Ectodermal cell (in vitro differentiated cells): ENCODE results near the gene SLAMF6.
"Not testable (repeated sequence)": the region's sequence is repeated elsewhere in the genome, so short reads cannot be mapped to it uniquely, and the experiment has no call there.

Source experiments
- H3K27ac ChIP-seq: 2 replicates; pipeline ENCODE4 v1.7.0; 2013; ENCODE audit warnings: mild to moderate bottlenecking, low read depth, low read length; ENCODE audit not compliant: insufficient read depth, poor library complexity, severe bottlenecking
- H3K27me3 ChIP-seq: 2 replicates; pipeline ENCODE4 v1.7.0; 2013; ENCODE audit warnings: mild to moderate bottlenecking, low read length; ENCODE audit not compliant: insufficient read depth, control insufficient read depth, poor library complexity, severe bottlenecking
- H3K36me3 ChIP-seq: one replicate; pipeline ENCODE4 v1.7.0; 2013; ENCODE audit warnings: low read length; ENCODE audit not compliant: control insufficient read depth, insufficient read depth
- H3K4me1 ChIP-seq: one replicate; pipeline ENCODE4 v1.7.0; 2013; ENCODE audit warnings: low read length; ENCODE audit not compliant: control insufficient read depth, insufficient read depth
- H3K4me3 ChIP-seq: 2 replicates; pipeline ENCODE4 v1.7.0; 2013; ENCODE audit warnings: low read depth, low read length, control low read depth; ENCODE audit not compliant: insufficient read depth
- H3K9me3 ChIP-seq: 2 replicates; pipeline ENCODE4 v1.7.0; 2013; ENCODE audit warnings: mild to moderate bottlenecking, low read length, moderate library complexity; ENCODE audit not compliant: control insufficient read depth
- WGBS, 2 experiments: methylation state at CpG; one replicate each; pipeline ENCODE4 v1.1.7; 2013; ENCODE audit warnings: missing lambda C conversion rate in 2 of 2; 5-methylcytosine and 5-hydroxymethylcytosine counted together

SLAMF6 gene

GRCh38 chr1:160532557-160532813, 9.4 kb upstream of the SLAMF6 start:
- not testable (repeated sequence) for H3K9me3 ChIP-seq, H3K27ac ChIP-seq, H3K4me3 ChIP-seq, H3K4me1 ChIP-seq, H3K36me3 ChIP-seq, H3K27me3 ChIP-seq
- WGBS, 2 experiments, result 95 to 97% methylated on average over 5 of the region's 5 CpGs

- not testable (repeated sequence) for H3K27ac ChIP-seq, H3K4me1 ChIP-seq, H3K4me3 ChIP-seq, H3K9me3 ChIP-seq, H3K36me3 ChIP-seq, H3K27me3 ChIP-seq
- WGBS, 2 experiments, result 91 to 92% methylated on average over 29 of the region's 29 CpGs
These were observed 8.9 kb upstream of the SLAMF6 start for GRCh38 chr1:160531809-160532556.

DNA sequence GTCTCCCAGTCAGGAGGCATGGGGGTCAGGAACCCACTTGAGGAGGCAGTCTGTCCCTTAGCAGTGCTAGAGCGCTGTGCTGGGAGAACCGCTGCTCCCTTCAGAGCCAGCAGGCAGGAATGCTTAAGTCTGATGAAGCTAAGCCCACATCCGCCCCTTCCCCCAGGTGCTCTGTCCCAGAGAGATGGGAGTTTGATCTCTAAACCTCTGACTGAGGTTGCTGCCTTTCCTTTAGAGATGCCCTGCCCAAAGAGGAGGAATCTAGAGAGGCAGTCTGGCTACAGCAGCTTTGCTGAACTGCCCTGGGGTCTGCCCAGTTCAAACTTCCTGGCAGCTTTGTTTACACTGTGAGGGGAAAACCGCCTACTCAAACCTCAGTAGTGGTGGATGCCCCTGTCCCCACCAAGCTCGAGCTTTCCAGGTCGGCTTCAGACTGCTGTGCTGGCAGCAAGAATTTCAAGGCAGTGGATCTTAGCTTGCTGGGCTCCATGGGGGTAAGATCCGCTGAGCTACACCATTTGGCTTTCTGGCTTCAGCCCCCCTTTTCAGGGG, 6.4 kb upstream of the SLAMF6 start:
- H3K4me1 ChIP-seq, H3K9me3 ChIP-seq, H3K4me3 ChIP-seq, H3K27ac ChIP-seq, H3K36me3 ChIP-seq, H3K27me3 ChIP-seq: not testable (repeated sequence)
- 87 to 93% methylated on average over 7 of the region's 7 CpGs for WGBS, 2 experiments

- not testable (repeated sequence) for H3K27me3 ChIP-seq, H3K36me3 ChIP-seq, H3K9me3 ChIP-seq, H3K27ac ChIP-seq, H3K4me1 ChIP-seq, H3K4me3 ChIP-seq
- WGBS, 2 experiments, result 84 to 100% methylated on average over 2 of the region's 2 CpGs
These were observed 734 bp upstream of the SLAMF6 start for GRCh38 chr1:160523789-160524188.

DNA sequence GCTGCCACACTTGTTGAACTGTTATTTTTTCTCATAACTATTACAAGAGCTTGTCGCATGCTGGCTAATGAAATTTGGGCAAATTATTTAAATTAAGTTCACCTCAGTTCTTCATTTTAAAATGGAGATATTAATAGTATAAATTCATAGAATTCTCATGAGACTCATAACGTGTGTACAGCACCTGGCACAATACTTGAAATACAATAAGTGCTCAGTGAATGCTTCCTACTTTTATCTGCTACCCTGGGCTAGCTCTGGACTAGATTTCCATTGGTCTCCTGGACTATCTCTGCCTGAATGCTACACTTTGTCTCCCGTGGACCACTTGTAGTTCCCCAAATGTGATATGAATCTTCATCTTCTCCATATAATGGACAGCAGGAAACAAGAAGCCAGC, 919 bp downstream of the SLAMF6 start:
- H3K4me3 ChIP-seq, result no peak overlapping the region
- H3K27ac ChIP-seq, result no peak overlapping the region
- WGBS, 2 experiments, result 81% methylated on average over 2 of the region's 3 CpGs
- H3K4me1 ChIP-seq, result no peaks in the 10 kb centered on the region
- peaks cover 2% of the 10 kb centered on the region for H3K9me3 ChIP-seq
- H3K36me3 ChIP-seq, result no peaks in the 10 kb centered on the region
- H3K27me3 ChIP-seq, result no peaks in the 10 kb centered on the region

GRCh38 chr1:160521554-160521953, 1.5 kb downstream of the SLAMF6 start:
- Histone ChIP-seq H3K4me3 (no peak overlapping the region), H3K9me3 (peaks cover 2% of the 10 kb centered on the region), H3K27me3 (no peaks in the 10 kb centered on the region), H3K4me1 (no peaks in the 10 kb centered on the region), H3K27ac (no peak overlapping the region), H3K36me3 (no peaks in the 10 kb centered on the region)
- 92 to 93% methylated on average over 2 of the region's 2 CpGs for WGBS, 2 experiments

DNA sequence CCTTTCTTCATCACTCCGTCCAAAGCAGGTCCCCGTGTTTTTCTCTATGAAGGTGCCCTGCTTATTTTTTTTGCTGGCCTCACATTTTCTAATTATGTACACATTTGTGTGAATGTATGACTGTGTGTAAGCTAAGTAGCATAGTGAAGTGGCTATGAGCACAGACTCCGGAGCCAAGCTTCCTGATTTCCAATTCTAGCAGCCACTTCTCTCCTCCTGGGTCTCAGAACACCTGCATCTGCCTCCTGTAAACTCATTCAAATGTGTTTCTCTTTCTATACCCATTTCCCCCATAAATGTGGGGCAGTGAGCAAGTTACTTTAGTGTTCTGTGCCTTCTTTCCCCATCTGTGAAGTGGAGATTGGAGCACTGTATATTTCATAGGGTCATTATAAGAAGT, 2.1 kb downstream of the SLAMF6 start:
- H3K36me3 ChIP-seq, result no peaks in the 10 kb centered on the region
- WGBS, 2 experiments, result 77 to 87% methylated on average over 3 of the region's 3 CpGs
- H3K4me1 ChIP-seq, result no peaks in the 10 kb centered on the region
- no peak overlapping the region for H3K4me3 ChIP-seq
- H3K27ac ChIP-seq, result no peak overlapping the region
- peaks cover 2% of the 10 kb centered on the region for H3K9me3 ChIP-seq
- no peaks in the 10 kb centered on the region for H3K27me3 ChIP-seq

DNA sequence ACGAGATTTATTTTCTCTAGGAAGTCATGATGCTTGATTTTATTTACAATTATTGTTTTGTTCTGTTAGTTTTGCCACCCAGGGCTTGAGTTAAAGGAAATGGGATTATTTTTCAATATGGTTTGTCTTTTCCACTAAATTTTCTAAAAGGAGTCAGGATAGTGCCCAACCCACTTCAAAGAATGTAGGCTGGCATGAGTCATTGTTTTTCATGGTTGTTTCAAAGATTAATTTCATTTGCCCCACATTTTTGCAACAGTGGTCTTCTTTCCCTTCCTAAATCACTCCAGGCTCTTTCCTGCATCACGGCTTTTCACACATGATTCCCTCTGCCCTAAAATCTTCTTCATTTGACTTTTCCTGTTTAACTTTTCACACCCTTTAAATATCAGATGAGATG, 2.5 kb downstream of the SLAMF6 start:
- no peak overlapping the region for H3K4me3 ChIP-seq
- 81 to 83% methylated on average over 1 to 2 of the region's 2 CpGs for WGBS, 2 experiments
- H3K27me3 ChIP-seq, result no peaks in the 10 kb centered on the region
- peaks cover 2% of the 10 kb centered on the region for H3K9me3 ChIP-seq
- H3K27ac ChIP-seq, result no peak overlapping the region
- H3K36me3 ChIP-seq, result no peaks in the 10 kb centered on the region
- H3K4me1 ChIP-seq, result no peaks in the 10 kb centered on the region

DNA sequence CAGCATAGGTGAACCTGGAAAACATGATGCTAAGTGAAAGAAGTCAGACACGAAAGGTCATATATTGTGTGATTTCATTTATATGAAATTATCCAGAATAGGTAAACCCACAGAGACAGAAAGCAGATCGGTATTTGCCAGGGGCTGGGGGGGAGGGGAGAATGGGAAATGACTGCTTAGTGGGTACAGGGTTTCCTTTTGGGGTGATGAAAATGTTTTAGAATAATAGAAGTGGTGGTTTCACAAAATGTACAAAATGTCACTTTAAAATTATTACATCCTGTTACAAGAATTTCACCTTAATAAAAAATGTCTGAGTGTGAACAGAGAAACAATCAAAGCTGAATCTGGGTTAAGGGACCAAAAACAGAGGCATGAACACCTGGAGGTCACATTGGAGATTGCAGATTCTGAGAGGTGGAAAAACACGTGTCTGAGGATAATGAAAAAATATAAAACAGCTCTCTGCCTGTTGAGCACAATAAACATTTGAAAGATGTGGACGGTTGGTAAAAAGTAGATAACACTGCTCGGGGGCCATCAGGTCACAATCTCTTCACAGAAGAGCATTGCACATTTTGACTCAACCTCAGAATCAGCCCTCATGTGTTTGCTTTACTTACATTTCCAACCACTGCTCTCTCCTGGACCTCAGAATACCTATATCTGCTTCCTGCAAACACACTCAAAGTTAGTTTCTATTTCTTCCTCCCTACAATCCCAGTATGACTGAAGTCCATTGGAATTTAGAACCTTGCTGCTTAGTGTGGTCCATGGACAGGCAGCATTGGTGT, 3.2 kb downstream of the SLAMF6 start:
- Histone ChIP-seq H3K36me3 (no peaks in the 10 kb centered on the region), H3K4me1 (no peaks in the 10 kb centered on the region), H3K27ac (no peak overlapping the region), H3K9me3 (peaks cover 2% of the 10 kb centered on the region), H3K4me3 (no peak overlapping the region), H3K27me3 (no peaks in the 10 kb centered on the region)
- WGBS, 2 experiments, result 80 to 84% methylated on average over 5 of the region's 5 CpGs

DNA sequence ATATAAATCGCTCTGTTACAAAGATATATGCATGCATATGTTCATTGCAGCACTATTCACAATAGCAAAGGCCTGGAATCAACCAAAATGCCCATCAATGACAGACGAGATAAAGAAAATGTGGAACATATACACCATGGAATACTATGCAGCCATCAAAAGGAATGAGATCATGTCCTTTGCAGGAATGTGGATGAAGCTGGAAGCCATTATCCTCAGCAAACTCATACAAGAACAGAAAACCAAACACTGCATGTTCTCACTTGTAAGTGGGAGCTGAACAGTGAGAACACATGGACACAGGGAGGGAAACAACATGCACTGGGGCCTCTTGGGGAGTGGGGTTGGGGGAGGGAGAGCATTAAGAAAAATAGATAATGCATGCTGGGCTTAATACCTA, 5.5 kb downstream of the SLAMF6 start:
- H3K27me3 ChIP-seq, H3K9me3 ChIP-seq, H3K4me3 ChIP-seq, H3K27ac ChIP-seq, H3K4me1 ChIP-seq, H3K36me3 ChIP-seq: not testable (repeated sequence)
- WGBS, 2 experiments, result 45 to 50% methylated on average over 2 of the region's 2 CpGs
